Heart left ventricle (tissue), 16 donors: ENCODE data around the gene TDRD9. TPM values are rescaled to one million over a fixed set of nuclear protein-coding genes. Genes with fewer than 3 reads are reported as not detected.

ENCODE experiments used
- ATAC-seq, 4 donors: fragments of 200-7000 bp; cut with Tn5 transposase; one replicate each; pipeline ENCODE4 v1.9.1; 2020 to 2022; ENCODE audit warnings: moderate library complexity in 4 of 4, mild to moderate bottlenecking in 3 of 4, moderate number of reproducible peaks in 1 of 4
- DNase-seq, 5 donors: peaks; one replicate each; pipeline ENCODE4 v3.0.0-alpha.2; 2020
- H3K27ac ChIP-seq, 12 donors: fragments of 200-600 bp; sonication (generic) in 4 of 12; one replicate each; pipeline versions ENCODE4 v1.5.0 to v1.8.0; 2016 to 2022; ENCODE audit warnings: mild to moderate bottlenecking in 2 of 12
- H3K27me3 ChIP-seq, 9 donors: fragments of 200-600 bp; sonication (generic) in 2 of 9; one replicate each; pipeline versions ENCODE4 v1.5.1 to v1.8.0; 2016 to 2022; ENCODE audit warnings: mild to moderate bottlenecking in 3 of 9
- H3K36me3 ChIP-seq, 9 donors: fragments of 200-600 bp; sonication (generic) in 2 of 9; one replicate each; pipeline versions ENCODE4 v1.5.0 to v1.8.0; 2018 to 2022; ENCODE audit warnings: mild to moderate bottlenecking in 2 of 9
- H3K4me1 ChIP-seq, 12 donors: fragments of 200-600 bp; sonication (generic) in 4 of 12; one replicate each; pipeline versions ENCODE4 v1.5.0 to v1.8.0; 2016 to 2022; ENCODE audit warnings: mild to moderate bottlenecking in 3 of 12
- H3K4me3 ChIP-seq, 12 donors: fragments of 200-600 bp; sonication (generic) in 4 of 12; one replicate each; pipeline versions ENCODE4 v1.5.0 to v1.8.0; 2017 to 2022; ENCODE audit warnings: mild to moderate bottlenecking in 9 of 12, moderate library complexity in 4 of 12
- H3K9me3 ChIP-seq, 12 donors: fragments of 200-600 bp; sonication (generic) in 4 of 12; one replicate each; pipeline versions ENCODE4 v1.5.0 to v1.8.0; 2016 to 2022; ENCODE audit warnings: mild to moderate bottlenecking in 1 of 12
- POLR2A ChIP-seq, 2 donors: fragments of 450-650 bp; IDR thresholded peaks; one replicate each; pipeline ENCODE4 v1.6.1; 2017; ENCODE audit warnings: antibody characterized with exemption in 2 of 2, mild to moderate bottlenecking in 2 of 2, moderate library complexity in 2 of 2
- WGBS, 4 donors: extraction: QIAGEN DNeasy Blood & Tissue Kit in 2 of 4; methylation state at CpG; one replicate each; pipeline versions ENCODE4 v1.1.5 to v1.1.7; 2013 to 2018; 5-methylcytosine and 5-hydroxymethylcytosine counted together
- intact Hi-C, 10 donors: fragments of 100-400 bp; cut with DNase I; formaldehyde crosslinking; loops; one replicate each; pipeline versions ENCODE4 v1.11.1 to v1.14.2; 2022
- polyA plus RNA-seq, 2 donors: library from polyadenylated mRNA; stranded (reverse); fragments of 200-250 nt; gene quantifications; one replicate each; pipeline ENCODE4 v1.2.3, GENCODE V29; 2013
- total RNA-seq, 9 donors: library from RNA; depleted of rRNA in 2 of 9; stranded (reverse); fragments of >200 nt in 2 of 9; fragmentation: NEBNext Ultra II Directional in 3 of 9; extraction: Animal tissue kit (Norgen Biotek cat#: 25700) in 3 of 9; gene quantifications; one replicate each; pipeline versions ENCODE4 v1.1.0 to v1.2.4, GENCODE V29; 2016 to 2023
- TF ChIP-seq, protein P1 (sequence below), 12 donors: fragments of 200-600 bp; sonication (generic) in 4 of 12; IDR thresholded peaks; one replicate each; pipeline versions ENCODE4 v1.5.0 to v1.8.0; 2018 to 2022; ENCODE audit warnings: antibody characterized with exemption in 12 of 12, mild to moderate bottlenecking in 5 of 12
- donor health status: ischemic (EF 13 %, LVEDD 7.1; RV severe dilation, severe dysfunction).
- donor health status: healthy with polysubstance abuse.
- donor health status: DM: no; HTN: yes; CAD: no.
- donor health status: DM: no; HTN: no; CAD: no.
- donor health status: ischemic (EF 25% LVEDD 6.9; RV normal size, moderate dysfunction).
- donor health status: ischemic (EF 25% LVEDD 5.7; RV mildly dilated, moderate dysfunction).
- donor health status: healthy.
- donor health status: DM: yes; HTN: yes; CAD: no.
- donor health status: ischemic (EF 35%, LVEDD 5.7; RV mildly dilated, moderate dysfunction).
- donor health status: nonischemic (EF 11% LVEDD 7.7; RV severe dilation, severe dysfunction).
- donor health status: DM: yes; HTN: yes; CAD: no.
- donor health status: PGD.
- donor health status: ischemic (EF 29% LVEDD 5.4; RV normal size, mild dysfunction).
- donor health status: nonischemic (EF 23%, LVEDD 6.1; RV moderate dilation, normal function).

TDRD9 gene
- total and polyA plus RNA-seq, 11 donors, result 1.1 to 9.6 (median 2.1) TPM

- 75 to 87% (median 79%) methylated on average over 13 to 14 of the region's 14 CpGs for WGBS, 4 donors
- Histone ChIP-seq H3K36me3 (no peaks in the 10 kb centered on the region), H3K27ac (no peak overlapping the region), H3K4me3 (no peak overlapping the region), H3K4me1 (peaks cover 0 to 10% (median 0%) of the 10 kb centered on the region in 12 donors), H3K27me3 (peaks cover 0 to 3% (median 0%) of the 10 kb centered on the region in 9 donors), H3K9me3 (no peaks in the 10 kb centered on the region)
- no peak for TF ChIP-seq POLR2A (IDR thresholded peaks at IDR 0.05)
- TF ChIP-seq, protein P1, sequence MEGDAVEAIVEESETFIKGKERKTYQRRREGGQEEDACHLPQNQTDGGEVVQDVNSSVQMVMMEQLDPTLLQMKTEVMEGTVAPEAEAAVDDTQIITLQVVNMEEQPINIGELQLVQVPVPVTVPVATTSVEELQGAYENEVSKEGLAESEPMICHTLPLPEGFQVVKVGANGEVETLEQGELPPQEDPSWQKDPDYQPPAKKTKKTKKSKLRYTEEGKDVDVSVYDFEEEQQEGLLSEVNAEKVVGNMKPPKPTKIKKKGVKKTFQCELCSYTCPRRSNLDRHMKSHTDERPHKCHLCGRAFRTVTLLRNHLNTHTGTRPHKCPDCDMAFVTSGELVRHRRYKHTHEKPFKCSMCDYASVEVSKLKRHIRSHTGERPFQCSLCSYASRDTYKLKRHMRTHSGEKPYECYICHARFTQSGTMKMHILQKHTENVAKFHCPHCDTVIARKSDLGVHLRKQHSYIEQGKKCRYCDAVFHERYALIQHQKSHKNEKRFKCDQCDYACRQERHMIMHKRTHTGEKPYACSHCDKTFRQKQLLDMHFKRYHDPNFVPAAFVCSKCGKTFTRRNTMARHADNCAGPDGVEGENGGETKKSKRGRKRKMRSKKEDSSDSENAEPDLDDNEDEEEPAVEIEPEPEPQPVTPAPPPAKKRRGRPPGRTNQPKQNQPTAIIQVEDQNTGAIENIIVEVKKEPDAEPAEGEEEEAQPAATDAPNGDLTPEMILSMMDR (IDR thresholded peaks at IDR 0.05), result no peak
- ATAC-seq, result peak in 1 of 4 donors; percentile 10
- intact Hi-C loops, result no loop called here
- DNase-seq, result no peak
Observed at GRCh38 chr14:104037074-104037473, 108.8 kb downstream of the TDRD9 start.

GRCh38 chr14:104037903-104038302 lies 109.6 kb downstream of the TDRD9 start:
- no peak overlapping the region for H3K27ac ChIP-seq
- H3K27me3 ChIP-seq, result peaks cover 0 to 3% (median 0%) of the 10 kb centered on the region in 9 donors
- ATAC-seq, result peak; percentile 70 to 88 (median 84)
- no peak overlapping the region for H3K4me3 ChIP-seq
- intact Hi-C loops, result no loop called here
- DNase-seq, result peak in 4 of 5 donors; percentile 20 to 71 (median 46)
- WGBS, 4 donors, result 55 to 66% (median 57%) methylated on average over 2 to 3 of the region's 3 CpGs
- peaks cover 0 to 10% (median 0%) of the 10 kb centered on the region in 12 donors for H3K4me1 ChIP-seq
- H3K36me3 ChIP-seq, result no peaks in the 10 kb centered on the region
- no peaks in the 10 kb centered on the region for H3K9me3 ChIP-seq
- no peak for TF ChIP-seq POLR2A (IDR thresholded peaks at IDR 0.05)
- TF ChIP-seq, protein P1 (IDR thresholded peaks at IDR 0.05), result no peak

DNA sequence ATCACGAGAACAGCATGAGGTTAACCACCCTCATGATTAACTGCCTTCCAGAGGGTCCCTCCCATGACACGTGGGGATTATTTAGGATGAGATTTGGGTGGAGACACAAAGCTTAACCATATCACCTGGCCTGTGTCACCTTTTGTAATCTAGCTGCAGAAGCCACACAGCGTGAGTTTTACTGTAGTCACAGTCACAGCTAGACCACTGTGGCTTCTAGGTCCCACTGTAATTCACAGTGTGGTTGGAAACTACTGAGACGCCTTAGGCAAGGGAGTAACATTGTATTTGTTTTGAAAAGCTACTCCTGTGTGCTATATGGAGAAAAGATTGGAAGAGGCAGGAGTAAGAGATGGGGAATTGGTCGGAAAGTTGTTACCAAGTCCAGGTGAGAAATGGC lies 111.0 kb downstream of the TDRD9 start:
- 70 to 80% (median 74%) methylated on average over 5 of the region's 5 CpGs for WGBS, 4 donors
- no peaks in the 10 kb centered on the region for H3K36me3 ChIP-seq
- DNase-seq, result no peak
- TF ChIP-seq POLR2A (IDR thresholded peaks at IDR 0.05), result no peak
- TF ChIP-seq, protein P1 (IDR thresholded peaks at IDR 0.05), result no peak
- peaks cover 0 to 10% (median 0%) of the 10 kb centered on the region in 12 donors for H3K4me1 ChIP-seq
- no peak overlapping the region for H3K27ac ChIP-seq
- peaks cover 0 to 3% (median 0%) of the 10 kb centered on the region in 9 donors for H3K27me3 ChIP-seq
- no peak for ATAC-seq
- no peaks in the 10 kb centered on the region for H3K9me3 ChIP-seq
- intact Hi-C loops, result no loop called here
- H3K4me3 ChIP-seq, result no peak overlapping the region

DNA sequence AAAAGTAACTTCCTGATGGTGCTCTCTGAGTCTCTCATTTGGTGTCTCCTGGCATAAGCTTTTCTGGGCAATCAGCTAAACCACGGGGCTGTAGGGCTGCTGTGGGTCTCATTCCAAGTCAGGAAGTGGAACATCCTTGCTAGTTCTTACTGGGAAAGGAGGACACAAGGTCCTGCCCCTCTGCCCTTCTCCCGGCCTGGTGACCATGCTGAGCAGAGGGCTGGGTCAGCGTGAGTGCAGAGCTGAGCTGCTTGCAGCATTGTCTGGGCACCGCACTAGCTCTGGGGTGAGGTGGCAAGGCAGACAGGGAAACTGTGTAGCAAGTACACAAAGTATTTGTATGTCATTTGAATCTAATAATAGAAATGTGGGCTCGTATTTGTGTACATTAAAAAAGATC lies 112.3 kb downstream of the TDRD9 start:
- WGBS, 4 donors, result 40 to 65% (median 52%) methylated on average over 5 of the region's 5 CpGs
- Histone ChIP-seq H3K27ac (no peak overlapping the region), H3K36me3 (no peaks in the 10 kb centered on the region), H3K4me3 (no peak overlapping the region), H3K27me3 (peaks cover 0 to 3% (median 0%) of the 10 kb centered on the region in 9 donors), H3K4me1 (peaks cover 0 to 10% (median 0%) of the 10 kb centered on the region in 12 donors), H3K9me3 (no peaks in the 10 kb centered on the region)
- no peak for DNase-seq
- no peak for ATAC-seq
- intact Hi-C loops, result no loop called here
- TF ChIP-seq, protein P1 (IDR thresholded peaks at IDR 0.05), result no peak
